Non-pigmented ciliary epithelial cell (primary cell): Measurements from ENCODE around the gene NDUFS2.
A peak's percentile ranks its signal among the peaks of the same experiment; 100 is the strongest.

ENCODE experiments used
- DNase-seq: peaks from one replicate; pipeline ENCODE4 v3.0.0-alpha.2; 2010; ENCODE audit warnings: low read depth

NDUFS2 gene

DNA sequence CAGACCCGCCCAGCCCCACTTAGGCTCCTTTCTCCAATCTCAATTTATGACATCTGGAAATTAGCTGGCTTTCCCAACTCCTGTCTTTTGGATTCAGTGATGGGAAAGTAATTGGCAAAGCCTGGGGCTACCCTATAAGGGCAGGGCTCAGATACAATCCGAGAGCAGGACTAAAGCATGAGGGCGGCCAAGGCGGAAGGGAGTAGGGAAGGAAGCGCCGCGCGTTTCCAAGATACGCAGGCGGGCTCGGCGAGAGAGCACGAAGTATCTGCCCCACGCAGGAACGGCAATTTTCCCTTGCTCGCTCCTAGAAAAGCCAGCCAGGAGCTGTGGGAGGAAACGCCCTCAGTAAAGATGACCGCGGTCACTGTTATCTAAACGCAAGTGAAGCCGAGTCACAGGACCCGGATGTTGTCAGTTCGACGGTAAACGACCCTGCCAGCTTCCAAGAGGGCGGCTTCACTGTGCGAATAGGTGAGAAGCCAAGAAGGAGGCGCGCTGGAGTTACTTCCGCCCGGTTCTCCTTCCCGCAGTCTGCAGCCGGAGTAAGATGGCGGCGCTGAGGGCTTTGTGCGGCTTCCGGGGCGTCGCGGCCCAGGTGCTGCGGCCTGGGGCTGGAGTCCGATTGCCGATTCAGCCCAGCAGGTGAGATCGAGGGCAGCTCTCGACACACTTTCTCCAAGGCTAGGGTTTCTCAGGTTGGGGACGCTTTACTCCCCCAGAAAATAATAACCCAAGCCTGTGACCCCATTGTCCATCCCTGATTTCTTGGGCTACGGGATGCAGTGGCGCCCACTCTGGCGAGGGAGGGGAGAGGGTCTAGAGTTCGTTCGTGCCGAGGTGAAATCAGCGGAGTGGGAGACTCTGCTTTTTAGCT, at the start of gene NDUFS2:
Gene NDUFS2 (plus strand): TSS at position 532 of the 877 bp plus-strand sequence. CDS start 19 bp downstream, at position 551.
- DNase-seq: peak; percentile 96

DNA sequence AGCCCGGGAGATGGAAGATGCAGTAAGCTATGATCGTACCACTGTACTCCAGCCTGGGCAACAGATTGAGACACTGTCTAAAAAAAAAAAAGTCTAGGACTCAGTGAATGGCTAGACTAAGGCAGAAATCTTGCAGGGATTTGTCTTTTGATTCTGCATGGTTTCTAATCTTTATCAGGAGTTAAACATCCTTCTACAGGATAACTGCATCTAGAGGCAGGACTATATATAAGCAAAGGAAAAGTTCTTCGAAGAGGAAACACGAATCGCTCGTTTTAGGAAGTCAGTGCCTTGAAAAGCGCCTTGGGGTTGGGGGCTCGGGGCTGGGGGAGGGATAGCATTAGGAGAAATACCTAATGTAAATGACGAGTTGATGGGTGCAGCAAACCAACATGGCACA, 49.0 kb upstream of the NDUFS2 start:
- no peak for DNase-seq

DNA sequence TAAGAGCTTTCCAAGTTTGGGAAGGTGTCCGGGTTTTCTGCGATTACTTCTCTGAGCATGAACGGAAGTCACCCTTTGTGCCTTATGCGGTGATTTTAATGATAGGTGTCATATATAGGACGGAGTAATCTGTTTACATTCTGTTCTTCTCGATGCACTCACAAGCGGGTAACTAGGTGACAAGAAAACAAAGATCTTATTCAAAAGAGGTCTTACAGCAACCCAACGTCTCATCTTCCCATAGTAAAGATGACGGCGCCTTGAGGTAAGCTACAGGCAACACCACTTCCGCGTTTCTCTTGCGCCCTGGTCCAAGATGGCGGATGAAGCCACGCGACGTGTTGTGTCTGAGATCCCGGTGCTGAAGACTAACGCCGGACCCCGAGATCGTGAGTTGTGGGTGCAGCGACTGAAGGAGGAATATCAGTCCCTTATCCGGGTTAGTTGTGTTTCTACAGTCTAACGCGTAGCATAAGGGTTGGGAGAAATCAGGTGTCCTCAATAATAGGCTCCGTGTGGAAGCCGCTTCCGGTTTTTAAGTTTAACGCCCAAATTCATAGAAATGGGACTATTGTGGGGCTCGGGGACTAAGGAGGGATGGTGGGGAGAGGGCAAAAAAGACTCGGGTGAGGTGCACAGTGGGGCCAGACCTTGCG, 48.4 kb upstream of the NDUFS2 start, which contains the start of gene UFC1:
Gene UFC1 (plus strand): TSS at position 297 of the 656 bp plus-strand sequence. CDS start 20 bp downstream, at position 317.
- DNase-seq: peak; percentile 70

DNA sequence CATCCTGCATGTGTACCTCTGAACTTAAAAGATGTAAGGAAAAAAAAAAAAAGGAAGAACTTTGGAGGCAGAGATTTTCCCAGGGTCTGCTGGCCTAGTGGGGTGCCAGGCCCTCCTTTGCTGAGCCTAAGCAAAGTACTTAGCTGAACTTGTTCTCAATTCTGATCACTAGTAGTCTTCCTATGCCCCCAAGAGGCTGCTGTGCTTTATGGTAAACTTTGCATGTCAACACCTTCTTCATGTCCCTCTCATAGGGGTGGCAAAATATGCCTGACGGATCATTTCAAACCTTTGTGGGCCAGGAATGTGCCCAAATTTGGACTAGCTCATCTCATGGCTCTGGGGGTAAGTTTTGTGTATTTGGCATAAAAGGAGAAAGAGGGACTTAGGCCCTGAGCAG, 44.3 kb upstream of the NDUFS2 start:
- no peak for DNase-seq

DNA sequence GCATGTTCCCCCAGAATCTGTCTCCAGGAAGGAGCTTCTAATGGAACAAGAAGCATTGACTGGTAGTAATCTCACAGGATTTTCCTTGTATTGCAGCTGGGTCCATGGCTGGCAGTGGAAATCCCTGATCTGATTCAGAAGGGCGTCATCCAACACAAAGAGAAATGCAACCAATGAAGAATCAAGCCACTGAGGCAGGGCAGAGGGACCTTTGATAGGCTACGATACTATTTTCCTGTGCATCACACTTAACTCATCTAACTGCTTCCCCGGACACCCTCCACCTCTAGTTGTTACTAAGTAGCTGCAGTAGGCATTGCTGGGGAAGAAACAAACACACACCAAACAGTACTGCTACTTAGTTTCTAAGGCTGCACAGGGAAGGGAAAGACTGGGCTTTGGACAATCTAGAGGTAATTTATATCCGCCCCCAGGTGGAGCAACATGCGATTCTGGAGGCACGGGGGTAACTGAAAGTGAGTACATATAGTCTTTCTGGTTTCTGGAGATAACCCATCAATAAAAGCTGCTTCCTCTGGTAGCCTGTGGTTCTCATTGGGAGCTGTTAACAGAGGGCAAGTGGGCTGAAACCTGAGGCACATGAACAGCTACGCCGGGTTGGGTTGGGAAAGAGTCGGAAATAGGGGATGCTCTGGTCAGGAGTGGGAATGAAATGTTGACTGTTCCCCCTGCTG, 43.7 kb upstream of the NDUFS2 start:
- no peak for DNase-seq

DNA sequence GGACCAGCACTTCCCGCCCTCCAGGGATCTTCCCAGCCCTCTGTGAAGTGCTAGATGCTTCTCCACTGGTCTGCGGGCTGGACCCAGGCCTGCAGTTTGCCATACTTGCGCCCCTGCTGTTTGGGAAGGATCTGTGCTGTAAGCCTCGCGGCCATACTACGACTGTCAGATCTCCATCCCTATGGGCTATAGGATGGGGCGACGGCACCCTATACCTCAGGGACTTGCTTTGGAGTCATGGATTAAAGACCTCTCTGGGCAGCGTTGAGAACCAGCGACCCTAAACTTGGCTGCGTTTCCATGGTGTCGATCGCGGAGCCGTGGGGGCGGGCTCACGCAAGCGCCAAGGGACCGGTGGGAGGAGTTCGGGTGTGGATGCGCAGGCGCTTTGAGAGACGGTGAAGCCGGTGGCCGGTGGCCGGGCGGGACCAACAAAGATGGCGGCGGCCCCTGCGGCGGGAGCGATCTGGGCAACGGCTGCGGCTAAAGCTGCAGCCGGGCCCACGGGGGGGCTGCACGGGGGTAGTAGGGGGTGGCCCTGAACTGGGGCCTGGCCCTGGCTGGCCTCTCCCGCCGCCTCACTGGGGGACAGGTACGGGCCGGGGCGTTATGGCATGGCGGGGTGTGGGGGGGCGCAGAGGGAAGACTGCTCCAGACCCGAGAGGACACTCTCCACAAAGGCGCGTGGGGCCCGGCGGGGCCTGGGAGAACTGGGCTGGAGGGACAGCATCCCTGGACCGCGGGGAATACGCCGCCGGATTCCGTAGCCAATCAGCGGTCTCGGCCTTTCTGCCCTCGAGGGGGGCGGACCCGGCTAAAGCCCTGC, 42.9 kb upstream of the NDUFS2 start, which contains the start of gene USP21:
Gene USP21 (plus strand): TSS at position 414 of the 826 bp plus-strand sequence. CDS start 1,141 bp downstream, outside the sequence.
- DNase-seq: peak; percentile 55

DNA sequence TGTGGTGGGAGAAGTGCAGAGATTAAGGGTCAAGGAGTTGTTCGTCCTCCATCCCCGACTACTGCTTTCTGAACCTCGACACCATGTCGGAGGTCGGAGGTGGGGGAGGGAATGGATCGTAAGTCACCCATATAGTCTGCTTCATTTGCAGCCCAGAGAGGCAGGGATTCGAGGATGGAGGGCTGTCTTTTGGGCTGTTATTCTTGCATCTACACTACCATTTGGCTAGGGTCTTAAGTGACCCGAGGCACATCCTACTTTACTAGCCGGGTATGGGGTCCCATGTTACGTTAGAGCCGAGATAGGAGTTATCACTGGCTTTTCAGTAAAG, 42.3 kb upstream of the NDUFS2 start:
- no peak for DNase-seq

DNA sequence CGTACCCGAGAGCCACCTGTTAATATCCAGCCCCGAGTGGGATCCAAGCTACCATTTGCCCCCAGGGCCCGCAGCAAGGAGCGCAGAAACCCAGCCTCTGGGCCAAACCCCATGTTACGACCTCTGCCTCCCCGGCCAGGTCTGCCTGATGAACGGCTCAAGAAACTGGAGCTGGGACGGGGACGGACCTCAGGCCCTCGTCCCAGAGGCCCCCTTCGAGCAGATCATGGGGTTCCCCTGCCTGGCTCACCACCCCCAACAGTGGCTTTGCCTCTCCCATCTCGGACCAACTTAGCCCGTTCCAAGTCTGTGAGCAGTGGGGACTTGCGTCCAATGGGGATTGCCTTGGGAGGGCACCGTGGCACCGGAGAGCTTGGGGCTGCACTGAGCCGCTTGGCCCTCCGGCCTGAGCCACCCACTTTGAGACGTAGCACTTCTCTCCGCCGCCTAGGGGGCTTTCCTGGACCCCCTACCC, 41.5 kb upstream of the NDUFS2 start:
- no peak for DNase-seq

DNA sequence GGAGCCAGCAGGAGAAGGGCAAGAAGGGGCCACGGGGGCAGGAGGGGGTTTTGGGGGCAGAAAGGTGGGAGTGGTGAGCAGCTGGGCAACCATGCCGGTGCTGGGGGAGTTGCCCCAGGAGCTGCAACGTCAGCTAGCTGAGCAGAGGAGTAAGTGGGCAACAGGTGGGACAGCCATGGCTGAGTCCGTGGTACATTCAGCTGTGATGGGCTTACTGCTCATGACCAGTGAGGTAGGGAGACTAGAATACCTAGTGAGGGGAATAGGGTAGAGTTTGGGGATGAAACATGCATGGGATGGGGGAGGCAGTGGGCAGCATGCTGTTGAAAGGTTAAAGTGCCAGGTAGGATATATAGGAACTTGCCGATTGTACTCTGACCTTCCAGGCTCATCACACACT, 40.5 kb upstream of the NDUFS2 start:
- DNase-seq: no peak

DNA sequence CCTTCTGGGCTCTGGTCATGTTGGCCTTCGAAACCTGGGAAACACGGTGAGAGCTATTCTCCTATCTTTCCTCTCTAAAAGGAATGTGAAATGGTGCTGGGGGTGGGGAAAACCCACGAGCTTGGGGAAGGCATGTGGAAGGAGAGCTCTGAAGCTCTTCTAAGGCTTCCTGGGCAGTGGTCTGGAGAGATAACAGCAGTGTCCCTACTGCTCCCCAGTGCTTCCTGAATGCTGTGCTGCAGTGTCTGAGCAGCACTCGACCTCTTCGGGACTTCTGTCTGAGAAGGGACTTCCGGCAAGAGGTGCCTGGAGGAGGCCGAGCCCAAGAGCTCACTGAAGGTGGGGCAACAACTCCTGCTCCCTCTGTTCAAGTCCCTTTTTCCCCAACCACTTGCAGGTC, 40.1 kb upstream of the NDUFS2 start:
- no peak for DNase-seq

DNA sequence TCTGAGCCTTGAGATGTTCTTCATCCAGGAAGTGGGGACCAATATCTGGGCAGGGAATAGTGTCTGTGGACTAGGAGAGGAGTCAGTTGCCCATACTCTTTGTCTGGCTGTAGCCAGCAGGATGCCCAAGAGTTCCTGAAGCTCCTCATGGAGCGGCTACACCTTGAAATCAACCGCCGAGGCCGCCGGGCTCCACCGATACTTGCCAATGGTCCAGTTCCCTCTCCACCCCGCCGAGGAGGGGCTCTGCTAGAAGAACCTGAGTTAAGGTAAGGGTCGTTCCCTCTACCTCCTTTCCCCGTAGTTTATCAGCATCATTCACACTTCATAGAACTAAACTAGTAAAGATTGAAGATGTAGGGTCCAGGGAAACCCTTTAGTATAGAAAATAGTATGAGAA, 39.4 kb upstream of the NDUFS2 start:
- DNase-seq: no peak

DNA sequence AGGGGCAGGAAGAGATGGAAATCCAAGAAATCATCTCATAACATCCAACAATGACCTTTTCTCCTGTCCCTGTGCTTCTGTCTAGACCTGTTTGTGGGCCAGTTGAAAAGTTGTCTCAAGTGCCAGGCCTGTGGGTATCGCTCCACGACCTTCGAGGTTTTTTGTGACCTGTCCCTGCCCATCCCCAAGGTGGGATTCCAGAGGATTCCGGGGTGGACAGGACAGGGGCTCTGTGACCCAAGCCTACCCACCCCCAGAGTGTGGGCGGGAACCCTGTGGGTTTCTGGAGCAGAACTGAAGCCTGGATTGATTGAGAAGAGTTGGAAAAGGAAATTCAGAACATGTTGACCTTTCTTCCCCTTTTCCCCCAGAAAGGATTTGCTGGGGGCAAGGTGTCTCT, 38.4 kb upstream of the NDUFS2 start:
- no peak for DNase-seq

DNA sequence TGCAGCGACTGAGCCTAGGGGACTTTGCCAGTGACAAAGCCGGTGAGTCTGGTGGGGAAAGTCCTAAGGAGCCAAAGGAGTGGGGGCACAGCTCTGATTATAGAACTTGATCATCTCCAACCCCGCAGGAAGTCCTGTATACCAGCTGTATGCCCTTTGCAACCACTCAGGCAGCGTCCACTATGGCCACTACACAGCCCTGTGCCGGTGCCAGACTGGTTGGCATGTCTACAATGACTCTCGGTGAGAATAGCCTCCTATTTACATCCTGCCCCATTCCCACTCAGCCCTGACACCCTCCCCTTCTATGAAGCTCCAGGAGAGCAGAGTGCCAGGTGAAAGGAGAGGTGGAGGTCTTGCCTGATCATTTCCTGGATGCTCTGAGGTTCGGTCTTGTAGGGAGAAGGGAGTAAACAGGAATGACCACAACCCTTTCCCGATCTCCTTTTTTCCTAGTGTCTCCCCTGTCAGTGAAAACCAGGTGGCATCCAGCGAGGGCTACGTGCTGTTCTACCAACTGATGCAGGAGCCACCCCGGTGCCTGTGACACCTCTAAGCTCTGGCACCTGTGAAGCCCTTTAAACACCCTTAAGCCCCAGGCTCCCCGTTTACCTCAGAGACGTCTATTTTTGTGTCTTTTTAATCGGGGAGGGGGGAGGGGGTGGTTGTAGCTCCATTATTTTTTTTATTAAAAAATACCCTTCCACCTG, 37.1 kb upstream of the NDUFS2 start:
- no peak for DNase-seq

DNA sequence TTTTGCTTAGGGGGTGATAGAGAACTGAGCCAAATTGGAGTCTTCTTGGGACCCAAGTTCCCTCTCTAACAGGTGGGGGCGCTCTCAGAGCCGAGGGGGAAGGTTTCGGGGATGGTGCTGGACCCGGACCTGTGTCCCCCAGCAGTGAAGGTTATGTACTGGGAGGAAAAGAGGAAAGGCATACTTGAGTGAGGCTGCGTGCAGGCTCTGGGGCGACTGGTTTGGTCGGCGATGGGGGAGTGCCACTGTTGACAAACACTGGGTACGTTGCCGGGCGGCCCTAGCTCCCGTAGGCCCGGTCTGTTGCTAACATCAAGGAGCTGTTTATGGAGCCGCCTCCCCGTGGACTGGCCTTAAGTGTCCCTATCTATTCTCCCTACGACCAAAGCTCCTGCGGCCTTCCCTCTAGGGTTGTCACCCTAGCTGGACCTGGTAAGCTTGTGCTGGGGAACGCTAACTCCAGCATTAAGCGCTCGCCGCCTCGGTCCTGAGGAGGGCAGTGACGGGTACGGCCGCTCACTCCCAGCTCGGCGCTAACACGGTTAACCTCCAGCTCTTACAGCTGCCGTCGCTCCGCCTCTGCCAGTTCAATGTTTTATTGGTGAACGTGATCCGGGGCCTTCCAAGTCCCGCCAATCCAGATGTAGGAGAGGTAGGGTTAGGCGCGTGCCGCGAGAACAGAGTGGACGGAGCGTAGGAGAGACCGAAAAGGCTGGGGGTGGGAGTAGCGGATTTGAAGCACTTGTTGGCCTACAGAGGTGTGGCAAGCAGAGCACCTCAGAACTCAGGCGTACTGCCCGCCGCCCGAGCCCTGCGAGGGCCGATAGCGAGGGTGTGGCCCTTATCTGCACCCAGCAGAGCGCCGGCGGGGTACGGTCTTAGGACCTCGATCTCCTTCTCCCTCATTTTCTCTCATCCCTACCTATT, 36.2 kb upstream of the NDUFS2 start, which contains the start of gene PPOX:
Gene PPOX (plus strand): TSS at position 685 of the 927 bp plus-strand sequence. CDS start 422 bp downstream, outside the sequence.
- DNase-seq: peak; percentile 94

DNA sequence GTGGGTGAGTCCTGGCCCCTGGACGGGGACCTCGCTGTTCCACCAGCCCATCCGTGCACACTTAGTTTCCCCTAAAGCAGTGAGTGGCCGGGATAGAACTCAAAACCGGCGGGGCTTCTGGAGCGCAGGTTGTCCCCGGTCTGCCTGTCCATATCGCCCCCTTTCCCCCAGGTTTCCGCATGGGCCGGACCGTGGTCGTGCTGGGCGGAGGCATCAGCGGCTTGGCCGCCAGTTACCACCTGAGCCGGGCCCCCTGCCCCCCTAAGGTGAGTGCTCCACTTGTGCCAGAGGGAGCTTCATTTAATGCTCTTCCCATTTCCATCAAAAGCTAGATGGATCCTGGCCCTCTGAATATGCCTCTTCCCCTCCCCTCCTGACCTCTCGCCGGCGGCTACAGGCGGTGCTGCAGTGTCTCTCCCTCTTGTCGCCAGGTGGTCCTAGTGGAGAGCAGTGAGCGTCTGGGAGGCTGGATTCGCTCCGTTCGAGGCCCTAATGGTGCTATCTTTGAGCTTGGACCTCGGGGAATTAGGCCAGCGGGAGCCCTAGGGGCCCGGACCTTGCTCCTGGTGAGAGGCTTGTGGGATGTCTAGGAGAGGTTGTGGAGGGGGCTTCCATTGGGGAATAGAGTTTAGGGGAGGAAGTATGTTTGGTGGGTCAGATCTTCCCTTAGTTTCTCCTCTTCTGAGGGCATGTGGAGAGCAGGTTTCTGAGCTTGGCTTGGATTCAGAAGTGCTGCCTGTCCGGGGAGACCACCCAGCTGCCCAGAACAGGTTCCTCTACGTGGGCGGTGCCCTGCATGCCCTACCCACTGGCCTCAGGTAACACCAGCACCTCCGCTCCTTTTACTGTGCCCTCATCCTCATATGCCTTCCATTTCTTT, 35.3 kb upstream of the NDUFS2 start:
- no peak for DNase-seq

DNA sequence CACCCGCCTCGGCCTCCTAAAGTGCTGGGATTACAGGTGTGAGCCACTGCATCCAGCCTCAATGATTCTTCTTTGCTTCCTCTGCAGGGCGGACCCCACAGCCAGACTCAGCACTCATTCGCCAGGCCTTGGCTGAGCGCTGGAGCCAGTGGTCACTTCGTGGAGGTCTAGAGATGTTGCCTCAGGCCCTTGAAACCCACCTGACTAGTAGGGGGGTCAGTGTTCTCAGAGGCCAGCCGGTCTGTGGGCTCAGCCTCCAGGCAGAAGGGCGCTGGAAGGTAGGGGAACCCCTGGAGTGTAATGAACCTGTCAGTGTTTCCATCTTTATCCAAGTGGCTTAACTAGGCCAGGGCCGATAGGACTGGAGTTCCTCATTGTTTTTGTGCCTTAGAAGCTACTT, 33.3 kb upstream of the NDUFS2 start:
- DNase-seq: no peak

DNA sequence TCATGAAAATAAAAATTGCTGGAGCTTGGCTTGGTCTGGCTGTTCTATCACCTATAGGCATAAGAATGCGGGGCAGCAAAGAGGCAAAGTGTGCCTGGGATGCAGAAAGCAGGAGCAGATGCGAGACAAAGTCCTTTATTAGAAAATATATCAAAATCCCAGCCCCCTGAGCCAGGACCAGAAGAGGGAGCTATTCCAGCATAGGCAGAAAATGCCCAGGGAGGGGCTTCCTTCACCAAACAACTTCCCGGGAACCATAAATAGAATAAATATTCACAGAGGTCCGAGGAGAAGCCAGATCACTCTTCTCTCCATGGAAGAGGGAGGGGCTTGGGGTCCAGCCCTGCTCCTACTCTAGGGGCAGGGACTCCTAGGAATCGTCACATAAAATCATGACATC, 31.0 kb upstream of the NDUFS2 start:
- DNase-seq: no peak

DNA sequence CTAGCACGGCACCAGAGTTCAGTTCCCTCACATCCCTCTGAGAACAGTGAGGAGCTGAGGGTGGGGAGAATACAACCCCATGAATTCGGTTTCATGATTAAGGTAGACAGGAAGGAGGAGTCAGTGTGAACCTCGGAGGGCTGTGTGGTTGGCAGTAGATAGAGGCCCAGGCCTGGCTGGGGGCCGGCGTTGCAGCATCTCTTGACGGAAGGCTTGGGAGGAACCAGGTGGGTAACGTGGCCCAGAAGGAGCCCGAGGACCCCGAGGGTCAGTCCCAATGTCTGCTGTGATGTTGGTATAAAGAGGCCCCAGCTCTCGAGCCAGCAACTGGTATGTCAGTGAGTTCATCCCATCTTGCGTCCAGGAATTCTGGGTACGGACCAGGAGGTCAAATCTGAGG, 30.5 kb upstream of the NDUFS2 start:
- DNase-seq: no peak

DNA sequence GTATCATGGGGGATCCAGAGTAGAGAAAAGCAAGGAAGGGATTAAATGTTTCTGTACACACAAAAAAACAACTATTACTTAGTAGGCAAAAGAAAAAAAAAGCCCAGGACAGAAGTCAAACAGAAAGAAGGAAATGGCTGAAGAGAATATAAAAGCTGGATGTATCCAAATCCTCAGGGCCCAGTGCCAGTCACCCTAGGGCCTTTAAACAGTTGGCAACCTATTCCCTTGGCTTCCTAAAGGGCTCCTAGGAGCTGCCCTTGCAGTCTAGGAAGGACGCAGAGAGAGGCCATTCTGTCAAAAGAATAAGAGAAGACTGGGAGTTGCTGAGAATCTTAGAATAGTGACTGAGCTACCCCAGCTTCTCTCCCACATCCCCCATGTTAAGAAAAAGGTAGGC, 29.8 kb upstream of the NDUFS2 start:
- no peak for DNase-seq
